HG03159 (cell line): ENCODE results near the gene PDGFRB.
A peak's percentile ranks its signal among the peaks of the same experiment; 100 is the strongest.
"Not testable (repeated sequence)": the region's sequence is repeated elsewhere in the genome, so short reads cannot be mapped to it uniquely, and the experiment has no call there.

Experiments
- ATAC-seq: cut with Tn5 transposase; IDR thresholded peaks from one replicate; pipeline ENCODE4 v1.9.1; 2021; ENCODE audit warnings: mild to moderate bottlenecking, moderate library complexity; ENCODE audit not compliant: unreplicated experiment

The PDGFRB gene

GRCh38 chr5:150092159-150092787, 63.4 kb downstream of the PDGFRB start:
- peak; percentile 66 for ATAC-seq

DNA sequence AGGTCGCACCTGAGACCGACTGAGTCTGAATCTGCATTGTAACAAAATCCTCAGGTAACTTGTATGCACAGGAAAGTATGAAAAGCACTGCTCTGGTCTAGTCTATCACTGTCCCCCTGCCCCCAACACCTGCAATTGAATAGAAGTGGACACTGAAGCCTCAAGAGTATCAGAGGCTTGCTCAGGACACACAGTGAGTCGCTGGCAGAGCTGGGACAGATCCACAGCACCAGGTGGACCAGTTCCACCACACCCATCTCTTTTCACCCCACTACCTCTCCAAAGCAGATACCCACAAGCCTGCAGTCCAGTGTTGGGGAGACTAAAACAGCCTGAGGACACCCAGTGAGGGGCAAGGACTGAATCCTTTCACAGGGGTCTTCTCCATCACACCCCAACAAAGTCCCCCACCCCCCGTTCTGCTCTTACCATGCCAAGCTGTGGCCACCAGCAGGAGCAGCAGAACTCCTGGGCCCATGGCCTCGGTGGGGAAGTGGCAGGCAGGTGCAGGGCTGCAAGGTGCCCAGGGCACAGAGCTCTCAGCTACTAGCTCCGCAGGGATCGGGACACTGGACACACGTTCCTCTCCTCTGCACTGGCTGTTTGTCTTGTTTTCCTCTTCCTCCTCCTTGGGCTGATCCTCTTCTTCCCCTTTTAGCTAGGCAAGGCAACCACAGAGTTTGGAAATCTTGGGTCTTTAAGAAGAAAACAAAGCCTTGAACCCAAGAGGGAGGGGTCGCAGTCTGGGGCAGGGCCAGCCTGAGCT, 69.5 kb downstream of the PDGFRB start, which contains the start of gene CSF1R:
CSF1R (minus strand) TSS at position 605 of the 766 bp plus-strand sequence; CDS start at position 478, 127 bp downstream.
- ATAC-seq = no peak

GRCh38 chr5:150085191-150085912, 70.3 kb downstream of the PDGFRB start:
- no peak for ATAC-seq

GRCh38 chr5:150084754-150085153, 70.9 kb downstream of the PDGFRB start:
- ATAC-seq = not testable (repeated sequence)

GRCh38 chr5:150082889-150083288, 72.8 kb downstream of the PDGFRB start:
- no peak for ATAC-seq

GRCh38 chr5:150082374-150082773, 73.3 kb downstream of the PDGFRB start:
- peak; percentile 8 for ATAC-seq

GRCh38 chr5:150081541-150082283, 73.9 kb downstream of the PDGFRB start:
- peak; percentile 82 for ATAC-seq

- no peak for ATAC-seq
These were observed 74.8 kb downstream of the PDGFRB start for GRCh38 chr5:150080696-150081435.

GRCh38 chr5:150079909-150080461, 75.7 kb downstream of the PDGFRB start:
- no peak for ATAC-seq

DNA sequence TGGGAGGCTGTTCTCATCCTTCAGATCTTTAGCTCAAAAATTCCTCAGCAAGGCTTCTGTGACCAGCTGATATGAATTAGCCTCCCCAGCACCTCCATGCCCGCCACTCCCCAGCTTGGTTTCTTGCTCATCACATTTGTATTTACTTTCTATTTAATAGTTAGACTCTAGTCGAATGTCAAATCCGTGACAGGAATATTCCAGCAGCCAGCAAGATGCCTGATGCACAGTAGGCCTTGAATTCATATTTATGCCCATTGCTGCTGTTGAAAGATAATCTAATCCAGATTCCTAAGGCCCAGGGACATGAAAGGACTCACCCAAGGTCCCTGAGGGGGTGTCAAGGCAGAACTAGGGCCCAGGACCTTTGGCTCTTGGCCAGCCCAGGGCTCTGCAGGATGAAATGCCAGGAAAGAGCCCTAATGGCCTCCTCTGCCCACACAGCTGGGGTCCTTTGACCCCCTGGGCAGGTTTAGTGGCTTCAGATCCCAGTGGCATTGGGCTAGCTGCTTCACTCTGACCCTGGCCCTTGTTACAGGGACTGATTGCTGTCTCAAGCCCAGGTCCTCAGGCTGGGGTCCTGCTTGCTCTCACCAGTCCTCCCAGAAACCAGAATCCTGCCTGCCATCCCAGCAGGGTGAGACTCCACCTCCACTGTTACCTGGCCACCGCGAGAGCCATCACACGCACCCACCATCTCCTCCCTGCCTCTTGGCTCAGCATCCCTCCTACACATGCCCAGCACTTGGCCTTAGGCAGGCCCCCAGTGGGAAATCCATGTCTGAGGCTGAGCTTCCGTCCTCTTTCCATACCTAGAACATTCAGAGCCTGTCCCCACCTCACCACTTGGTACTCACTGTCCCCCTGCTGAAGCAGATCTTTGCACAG, 76.6 kb downstream of the PDGFRB start:
- ATAC-seq = no peak

GRCh38 chr5:150077996-150078801, 77.4 kb downstream of the PDGFRB start:
- ATAC-seq = no peak

- ATAC-seq = no peak
These were observed 78.6 kb downstream of the PDGFRB start for GRCh38 chr5:150077060-150077459.

DNA sequence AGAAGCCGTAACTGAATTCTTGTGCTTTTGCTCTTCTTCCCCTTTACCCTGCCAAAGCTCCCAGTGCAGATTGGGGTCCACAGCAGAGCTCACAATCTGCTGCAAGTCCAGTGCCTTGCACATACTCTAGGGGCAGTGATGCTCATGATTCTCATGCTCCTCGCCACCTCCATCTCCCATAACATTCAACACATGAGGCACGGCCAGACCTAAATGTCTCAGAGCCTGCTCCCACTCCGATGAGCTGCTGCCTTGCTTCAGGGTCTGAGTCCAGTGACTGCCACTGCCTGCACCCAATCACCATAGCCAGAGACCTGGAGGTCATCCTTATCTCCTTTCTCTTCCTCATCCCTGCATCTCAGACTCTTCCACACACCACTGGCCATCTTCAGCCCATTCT, 79.8 kb downstream of the PDGFRB start:
- no peak for ATAC-seq

- no peak for ATAC-seq
These were observed 80.4 kb downstream of the PDGFRB start for GRCh38 chr5:150075233-150075632.

DNA sequence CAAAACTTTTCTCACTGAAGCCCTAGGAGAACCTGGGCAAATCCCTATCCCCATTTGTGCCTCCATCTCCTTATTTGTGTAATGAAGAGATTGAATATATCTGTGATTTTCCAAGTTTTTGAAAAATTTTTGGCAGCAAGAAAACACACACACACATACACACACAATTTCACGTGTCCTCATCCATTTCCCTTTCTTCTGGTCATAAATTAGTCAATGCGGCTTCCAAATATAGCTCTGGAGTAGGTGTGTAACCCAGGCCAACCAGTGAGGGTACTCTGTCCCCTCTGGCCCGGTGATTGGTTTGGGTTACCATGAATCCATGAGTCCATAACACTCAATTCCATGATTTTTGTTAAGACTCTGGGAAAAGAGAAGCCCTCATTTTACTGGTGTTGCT, 82.0 kb downstream of the PDGFRB start:
- no peak for ATAC-seq

DNA sequence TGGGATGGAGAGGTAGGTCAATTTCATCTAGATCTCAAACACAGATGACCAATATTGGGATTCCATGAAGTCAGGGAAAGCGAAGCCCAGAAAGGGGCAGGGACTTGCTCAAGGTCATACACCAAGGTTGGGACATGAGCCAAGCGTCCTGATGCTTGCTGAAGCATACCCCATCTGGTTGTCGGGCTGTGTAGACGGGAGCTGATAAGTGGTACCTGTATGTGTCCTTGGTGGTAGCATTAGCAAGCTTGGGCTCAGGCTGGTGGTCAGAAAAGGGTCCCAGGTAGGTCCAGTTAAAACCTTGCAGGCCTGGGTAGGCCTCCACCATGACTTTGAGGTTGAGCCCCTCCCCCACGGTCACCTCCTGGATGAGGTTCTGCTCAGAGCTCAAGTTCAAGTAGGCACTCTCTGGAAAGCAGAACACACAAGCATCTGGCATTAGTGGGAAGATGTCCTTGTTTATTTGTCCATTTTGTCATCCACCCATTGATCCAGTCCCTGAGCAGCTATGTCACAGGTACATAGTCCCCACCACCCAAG, 82.5 kb downstream of the PDGFRB start:
- ATAC-seq = no peak

DNA sequence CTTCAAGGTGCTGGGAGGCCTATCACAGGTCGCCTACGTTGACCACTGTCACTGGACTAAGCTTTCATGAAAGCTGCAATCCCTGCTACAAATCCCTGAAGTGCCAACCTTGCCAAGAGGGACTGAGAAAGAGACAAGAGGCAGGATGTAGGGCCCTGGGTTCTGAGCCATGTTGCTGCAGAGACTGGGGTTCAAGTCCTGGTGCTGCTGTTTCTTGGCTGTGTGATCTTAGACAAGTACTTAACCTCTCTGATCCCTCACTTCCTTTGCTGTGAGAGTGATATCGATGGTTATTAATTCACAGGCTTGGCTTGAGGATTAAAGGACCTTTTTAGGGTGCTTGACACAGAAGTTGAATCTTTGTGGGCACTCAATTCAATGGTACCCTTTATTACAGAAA, 84.8 kb downstream of the PDGFRB start:
- no peak for ATAC-seq
